Skin epidermis (tissue), 12 donors: ENCODE results near the gene RRM2.

ENCODE experiments used
- H3K27ac ChIP-seq, 21 experiments: fragments of 200-600 bp; sonication (generic) in 11 of 21; one replicate each; pipeline ENCODE4 v1.5.0; 2020; ENCODE audit warnings: mild to moderate bottlenecking in 3 of 21, inconsistent platforms in 2 of 21, moderate library complexity in 2 of 21
- H3K4me3 ChIP-seq, 7 experiments: fragments of 200-600 bp; sonication (generic) in 2 of 7; one replicate each; pipeline ENCODE4 v1.5.0; 2020; ENCODE audit warnings: inconsistent platforms in 2 of 7, mild to moderate bottlenecking in 2 of 7, moderate library complexity in 1 of 7

Gene RRM2

DNA sequence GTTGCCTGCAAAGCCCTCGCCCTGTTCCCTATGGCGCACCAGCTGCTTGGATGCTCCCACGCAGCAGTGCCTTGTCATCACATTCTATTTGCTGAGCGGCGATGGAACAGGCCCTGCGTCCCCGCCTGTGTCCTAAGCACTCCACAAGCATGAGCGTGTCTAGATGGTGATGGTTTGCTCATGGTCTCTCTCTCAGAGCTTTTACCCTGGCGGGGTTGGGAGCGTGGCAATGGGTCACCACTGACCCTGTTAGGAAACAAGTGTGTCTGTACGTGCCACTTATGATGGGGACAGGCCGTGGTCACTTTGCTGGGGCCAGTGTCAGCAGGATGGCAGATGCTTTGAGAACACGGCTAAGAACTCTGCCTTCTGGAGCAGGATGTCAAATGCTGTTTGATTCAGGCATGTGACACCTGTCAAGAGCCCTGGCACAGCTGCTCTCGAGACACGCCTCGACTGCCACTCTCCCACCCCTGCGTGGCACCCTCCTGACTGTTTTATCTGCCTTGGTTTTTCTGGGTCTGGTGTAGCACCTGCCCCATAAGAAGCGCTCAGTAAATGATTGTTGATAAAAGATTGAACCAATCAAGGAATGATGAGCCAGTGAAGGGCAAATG, 44.2 kb downstream of the RRM2 start:
- H3K4me3 ChIP-seq = no peak overlapping the region
- H3K27ac ChIP-seq = no peak overlapping the region

DNA sequence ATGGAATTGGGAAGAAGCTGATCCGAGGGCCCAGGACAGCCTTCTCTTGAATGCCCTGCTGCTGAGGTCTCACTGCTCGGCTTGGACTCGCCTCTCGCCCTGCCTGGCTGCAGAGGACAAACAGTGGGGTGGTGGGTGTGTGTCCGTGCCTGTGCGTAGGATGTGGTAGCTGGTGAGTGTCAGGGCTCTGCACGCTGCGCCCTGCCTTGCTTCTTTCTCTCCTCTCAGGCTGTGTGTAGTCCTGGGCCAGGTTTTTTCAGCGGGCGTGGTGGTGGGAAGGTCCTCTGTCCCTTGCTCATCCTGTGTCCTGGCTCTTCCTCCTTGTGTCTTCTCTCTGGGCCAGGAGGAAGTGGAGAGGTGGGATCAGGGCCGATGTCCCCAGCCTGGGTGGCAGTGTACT, 44.8 kb downstream of the RRM2 start:
- H3K27ac ChIP-seq = no peak overlapping the region
- no peak overlapping the region for H3K4me3 ChIP-seq

DNA sequence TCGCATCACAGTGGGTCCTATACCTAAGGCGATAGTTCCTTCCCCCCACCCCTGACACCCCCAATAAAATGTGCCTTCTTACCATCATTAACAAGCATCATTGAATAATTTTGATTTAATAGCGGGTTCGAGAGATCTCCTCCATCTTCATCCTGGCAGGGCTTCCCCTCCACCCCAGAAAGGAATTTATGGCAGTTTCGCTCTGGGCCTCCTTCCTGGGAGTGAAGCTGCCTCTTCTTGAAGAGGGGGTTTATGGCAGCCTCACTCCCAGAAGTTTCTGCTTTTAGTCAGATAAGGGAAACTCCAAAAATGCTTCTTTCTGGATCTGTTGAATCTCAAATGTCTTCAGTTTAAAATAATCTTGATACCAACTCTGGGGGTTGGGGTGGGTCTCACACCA, 45.7 kb downstream of the RRM2 start:
- Histone ChIP-seq H3K4me3 (no peak overlapping the region), H3K27ac (no peak overlapping the region)

DNA sequence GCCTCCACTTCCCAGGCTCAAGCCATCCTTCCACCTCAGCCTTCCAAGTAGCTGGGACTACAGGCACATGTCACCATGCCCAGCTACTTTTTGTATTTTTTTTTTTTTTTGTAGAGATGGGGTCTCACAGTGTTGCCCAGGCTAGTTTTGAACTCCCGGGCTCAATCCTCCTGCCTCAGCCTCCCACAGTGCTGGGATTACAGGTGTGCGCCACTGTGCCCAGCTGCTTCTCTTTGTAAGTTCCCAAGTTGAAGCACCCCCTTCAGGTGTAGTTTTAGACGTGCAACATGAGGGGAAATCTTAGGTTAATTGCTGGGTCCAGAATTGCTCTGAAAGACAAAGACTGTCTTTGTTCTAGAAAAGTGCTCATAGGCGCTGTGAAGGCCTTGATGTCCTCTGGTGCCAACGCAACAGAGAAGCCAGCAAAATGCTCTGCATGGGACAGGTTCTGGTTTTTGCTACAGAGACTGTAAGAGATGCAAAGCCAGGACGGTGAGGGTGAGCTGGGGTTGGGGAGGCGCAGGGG, 46.6 kb downstream of the RRM2 start:
- Histone ChIP-seq H3K27ac (no peak overlapping the region), H3K4me3 (no peak overlapping the region)

DNA sequence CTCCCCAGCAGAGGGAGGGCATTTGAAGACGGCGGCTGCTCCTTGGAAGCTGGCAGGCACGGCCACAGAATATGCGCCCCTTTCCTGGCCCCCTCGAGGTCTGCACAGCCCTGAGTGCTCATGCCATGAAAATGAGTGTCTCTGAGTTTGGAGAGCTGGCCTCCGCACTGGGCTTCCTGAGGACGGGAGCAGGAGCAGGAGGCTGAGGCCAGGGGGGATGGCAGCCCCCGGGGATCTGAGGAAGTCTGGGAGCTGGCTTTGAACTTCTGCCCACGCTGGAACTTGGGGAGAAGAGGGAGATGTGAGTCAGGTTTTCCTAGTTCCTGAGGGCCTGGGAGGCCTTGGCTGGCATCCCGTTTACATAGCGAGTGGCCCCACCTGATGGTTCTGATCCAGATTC, 47.0 kb downstream of the RRM2 start:
- Histone ChIP-seq H3K27ac (no peak overlapping the region), H3K4me3 (no peak overlapping the region)

DNA sequence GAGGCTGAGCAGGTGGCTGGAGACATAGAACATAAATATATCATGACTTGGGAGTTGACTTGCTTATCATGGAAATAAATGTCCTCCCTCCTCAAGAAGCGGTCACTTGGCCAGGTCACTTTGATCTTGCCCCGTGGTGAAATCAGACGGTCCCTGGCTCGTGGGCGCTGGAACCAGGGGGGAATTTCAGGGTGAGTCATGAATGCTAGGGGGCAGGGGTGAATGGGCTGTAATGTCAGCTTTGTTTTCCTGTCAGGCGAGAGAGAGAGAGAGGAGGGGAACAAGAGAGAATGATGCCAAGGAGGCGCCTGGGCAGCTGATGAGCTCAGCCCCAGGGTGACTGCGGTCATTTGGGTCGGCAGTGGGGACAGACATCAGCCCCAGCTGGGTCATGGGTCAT, 47.7 kb downstream of the RRM2 start:
- no peak overlapping the region for H3K4me3 ChIP-seq
- no peak overlapping the region for H3K27ac ChIP-seq

DNA sequence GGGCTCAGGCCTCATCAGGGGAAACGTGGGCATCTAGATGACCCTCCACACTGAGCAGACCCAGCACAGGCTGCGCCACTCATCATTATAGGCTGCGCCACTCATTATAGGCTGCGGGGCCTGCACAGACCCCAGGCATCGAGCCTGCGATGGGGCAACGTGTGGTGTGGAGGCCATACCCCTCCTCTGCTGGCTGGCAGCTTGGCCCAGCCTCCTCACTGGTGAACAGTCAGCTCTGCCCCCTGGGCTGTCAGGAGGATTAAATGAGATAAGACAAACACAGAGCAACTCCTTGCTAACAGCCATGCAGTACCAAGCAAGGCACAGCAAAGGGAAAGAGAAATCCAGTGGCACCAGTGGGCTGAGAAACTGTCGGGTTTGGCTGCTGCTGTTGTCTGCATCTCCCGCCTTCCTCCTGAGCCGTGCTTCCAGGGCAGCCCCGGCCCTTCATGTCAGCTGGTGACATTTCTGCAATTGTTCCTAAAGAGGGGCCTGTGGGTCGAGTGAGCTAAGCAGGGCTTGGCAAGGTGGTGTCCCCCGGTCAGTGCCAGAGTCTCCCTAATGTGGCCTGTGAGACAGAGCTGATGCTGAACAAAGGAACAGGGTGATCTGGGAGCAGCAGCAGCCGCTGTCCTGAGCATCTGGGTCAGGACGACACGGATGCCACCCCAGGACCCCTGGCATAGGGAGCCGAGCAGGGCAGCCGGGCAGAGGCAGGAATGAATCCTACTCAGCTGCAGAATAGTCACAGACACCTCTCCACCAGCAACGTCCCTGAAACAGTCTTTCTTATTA, 48.7 kb downstream of the RRM2 start:
- no peak overlapping the region for H3K4me3 ChIP-seq
- H3K27ac ChIP-seq = no peak overlapping the region

DNA sequence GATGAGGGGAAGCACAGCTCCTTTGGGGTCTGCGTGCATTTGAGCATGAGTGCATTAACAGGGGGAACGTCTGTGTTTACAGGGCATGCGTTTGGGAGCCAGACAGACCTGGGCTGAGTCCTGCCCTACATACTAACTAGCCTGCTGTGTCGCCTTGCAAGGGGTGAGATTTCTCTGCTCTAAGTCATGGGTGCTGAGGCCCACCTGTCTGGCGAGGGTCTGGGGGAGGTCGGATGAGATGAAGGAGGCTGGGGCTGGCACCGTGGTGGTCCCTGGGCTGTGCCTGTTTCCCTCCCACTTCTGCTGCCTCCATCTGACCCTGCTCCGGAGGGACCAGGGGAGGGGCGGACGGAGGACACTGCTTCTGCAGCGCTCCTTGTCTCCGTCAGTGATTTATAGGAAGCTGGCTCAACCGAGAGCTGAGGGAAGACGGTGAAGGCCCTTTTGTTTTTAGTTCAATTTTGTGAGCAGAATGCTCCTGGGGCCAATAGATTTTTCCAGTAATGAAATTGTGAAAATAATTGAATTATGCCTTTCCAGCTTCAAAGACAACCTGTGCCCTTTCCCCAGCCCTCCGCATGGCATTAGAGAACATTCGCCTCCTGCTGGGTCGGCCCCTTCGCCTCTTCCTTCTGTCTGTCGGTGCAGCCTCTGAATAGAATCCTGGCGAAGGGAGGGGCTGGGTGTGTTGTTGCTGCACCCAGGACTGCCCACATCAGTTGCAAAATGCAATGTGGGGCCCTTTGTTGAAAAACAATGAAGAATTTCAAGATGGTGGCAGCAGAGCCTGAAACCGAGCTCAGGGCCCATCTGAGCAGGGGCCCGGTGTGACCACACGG, 49.7 kb downstream of the RRM2 start:
- Histone ChIP-seq H3K4me3 (no peak overlapping the region), H3K27ac (no peak overlapping the region)

DNA sequence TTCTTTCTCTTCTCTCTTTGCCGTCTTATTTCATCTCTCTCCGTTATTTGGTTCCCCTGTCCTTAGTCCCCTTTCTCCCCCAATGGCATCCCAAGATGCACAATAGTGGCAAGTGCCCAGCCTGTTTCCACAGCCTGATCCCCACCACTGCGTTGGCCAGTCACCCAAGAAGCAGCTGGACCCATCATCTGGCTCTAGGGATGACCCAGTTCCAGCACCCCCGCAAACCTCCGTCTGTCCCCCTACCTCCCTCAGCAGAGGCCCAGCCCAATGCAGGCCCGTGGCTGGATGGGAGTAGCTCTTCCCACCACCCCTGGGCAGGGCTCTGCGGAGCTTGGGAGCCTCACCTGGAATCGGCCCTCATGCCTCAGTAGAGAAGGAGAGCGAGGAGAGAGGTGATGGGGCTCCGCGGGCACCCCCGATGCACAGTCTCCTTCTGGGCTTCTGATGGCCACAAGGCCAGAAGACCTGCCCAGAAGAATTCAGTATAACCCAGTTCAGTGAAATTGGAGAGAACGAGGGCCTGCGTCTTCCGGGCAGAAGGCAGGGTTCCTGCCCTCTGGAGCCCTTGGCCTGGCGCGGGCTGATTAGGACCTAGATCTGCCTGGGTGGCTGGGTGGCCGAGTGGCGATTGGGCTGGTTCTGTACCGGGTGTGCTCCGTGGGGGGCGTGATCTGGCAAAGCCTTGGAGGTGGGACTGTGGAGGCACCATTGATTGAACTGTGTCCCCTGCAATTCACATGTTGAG, 50.9 kb downstream of the RRM2 start:
- H3K27ac ChIP-seq = no peak overlapping the region

DNA sequence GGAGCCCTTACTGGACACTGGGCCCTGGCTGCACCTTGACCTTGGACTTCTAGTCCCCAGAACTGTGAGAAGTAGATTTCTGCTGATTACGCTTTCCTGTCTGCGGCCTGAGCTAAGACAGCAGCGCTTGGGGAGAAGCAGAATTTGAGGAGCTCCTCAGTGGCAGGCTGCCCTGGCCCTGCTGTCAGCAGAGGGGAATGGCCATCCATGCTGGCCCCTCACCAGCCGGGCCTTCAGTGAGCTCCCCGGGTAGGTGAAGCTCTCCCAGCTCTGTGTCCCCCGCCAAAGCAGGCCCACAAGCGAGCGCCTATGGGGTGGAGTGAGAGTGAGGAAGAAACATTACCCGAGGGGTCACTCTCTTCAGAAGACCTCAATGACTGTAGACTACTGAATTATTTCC, 51.6 kb downstream of the RRM2 start:
- no peak overlapping the region for H3K4me3 ChIP-seq
- H3K27ac ChIP-seq = no peak overlapping the region

More for the DNA sequence above, 50.9 kb downstream of the RRM2 start:
- no peak overlapping the region for H3K4me3 ChIP-seq

DNA sequence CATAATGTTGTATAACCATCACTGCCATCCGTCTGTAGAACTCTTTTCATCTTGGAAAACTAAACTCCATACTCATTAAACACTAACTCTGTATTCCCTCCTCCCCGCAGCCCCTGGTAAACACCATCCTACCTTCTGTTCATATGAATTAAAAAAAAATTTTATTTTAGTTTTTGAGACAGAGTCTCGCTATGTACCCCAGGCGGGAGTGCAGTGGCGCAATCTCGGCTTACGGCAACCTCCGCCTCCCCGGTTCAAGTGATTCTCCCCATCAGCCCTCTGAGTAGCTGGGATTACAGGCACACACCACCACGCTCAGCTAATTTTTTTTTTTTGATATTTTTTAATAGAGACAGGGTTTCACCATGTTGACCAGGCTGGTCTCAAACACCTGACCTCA, 52.9 kb downstream of the RRM2 start:
- Histone ChIP-seq H3K27ac (no peak overlapping the region), H3K4me3 (no peak overlapping the region)

DNA sequence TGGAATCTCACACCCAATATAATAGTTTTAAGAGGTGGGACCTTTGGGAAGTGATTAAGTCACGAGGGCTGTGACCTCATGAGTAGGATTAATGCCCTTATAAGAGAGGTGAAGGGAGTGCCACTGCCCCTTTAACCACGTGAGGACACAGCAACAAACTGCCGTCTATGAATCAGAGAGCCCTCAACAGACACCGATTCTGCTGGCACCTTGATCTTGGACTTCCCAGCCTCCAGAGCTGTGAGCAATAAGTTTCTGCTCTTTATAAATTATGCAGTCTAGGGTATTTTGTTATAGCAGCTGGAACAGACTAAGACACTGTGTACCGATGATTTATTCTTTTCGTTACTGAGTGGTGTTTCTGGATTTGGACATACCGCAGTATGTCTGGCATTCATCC, 56.2 kb downstream of the RRM2 start:
- no peak overlapping the region for H3K27ac ChIP-seq
- H3K4me3 ChIP-seq = no peak overlapping the region

DNA sequence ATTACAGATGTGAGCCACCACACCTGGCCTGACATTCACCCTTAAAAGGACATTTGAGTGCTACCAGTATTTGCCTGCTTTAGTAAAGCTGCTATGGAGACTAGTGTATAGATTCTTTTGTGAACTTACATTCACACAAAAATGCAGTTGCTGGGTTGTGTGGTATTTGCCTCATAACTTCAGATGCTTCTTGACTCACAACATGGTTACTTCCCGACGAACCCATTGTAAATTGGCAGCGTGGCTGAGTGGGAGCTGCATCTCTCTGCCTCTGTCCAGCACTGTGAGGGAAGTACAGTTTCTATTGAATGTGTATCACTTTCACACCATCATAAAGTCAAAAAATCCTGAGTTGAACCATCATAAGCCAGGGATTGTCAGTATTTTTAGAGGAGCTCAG, 56.9 kb downstream of the RRM2 start:
- Histone ChIP-seq H3K4me3 (no peak overlapping the region), H3K27ac (no peak overlapping the region)

DNA sequence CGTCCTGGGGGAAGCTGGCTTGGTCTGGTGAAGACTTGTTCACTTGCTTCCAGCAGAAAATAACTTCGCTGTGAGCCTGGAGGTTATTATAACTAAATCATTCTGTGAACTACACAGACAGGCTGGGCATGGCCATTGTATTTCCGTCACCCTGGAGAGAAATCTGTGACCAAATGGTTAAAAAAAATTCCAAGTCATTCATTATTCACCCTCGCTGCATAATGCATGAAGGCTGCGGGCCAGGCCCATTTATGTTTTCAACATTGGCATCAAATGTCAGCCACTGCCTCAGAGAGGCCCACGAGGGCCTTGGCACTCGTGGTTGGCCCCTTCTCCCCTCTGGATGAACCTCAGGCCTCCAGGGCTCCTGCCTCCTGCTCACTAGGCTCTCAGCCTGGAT, 57.7 kb downstream of the RRM2 start:
- Histone ChIP-seq H3K4me3 (no peak overlapping the region), H3K27ac (no peak overlapping the region)
